ENCODE measurements around the gene GLIS2.

DNA sequence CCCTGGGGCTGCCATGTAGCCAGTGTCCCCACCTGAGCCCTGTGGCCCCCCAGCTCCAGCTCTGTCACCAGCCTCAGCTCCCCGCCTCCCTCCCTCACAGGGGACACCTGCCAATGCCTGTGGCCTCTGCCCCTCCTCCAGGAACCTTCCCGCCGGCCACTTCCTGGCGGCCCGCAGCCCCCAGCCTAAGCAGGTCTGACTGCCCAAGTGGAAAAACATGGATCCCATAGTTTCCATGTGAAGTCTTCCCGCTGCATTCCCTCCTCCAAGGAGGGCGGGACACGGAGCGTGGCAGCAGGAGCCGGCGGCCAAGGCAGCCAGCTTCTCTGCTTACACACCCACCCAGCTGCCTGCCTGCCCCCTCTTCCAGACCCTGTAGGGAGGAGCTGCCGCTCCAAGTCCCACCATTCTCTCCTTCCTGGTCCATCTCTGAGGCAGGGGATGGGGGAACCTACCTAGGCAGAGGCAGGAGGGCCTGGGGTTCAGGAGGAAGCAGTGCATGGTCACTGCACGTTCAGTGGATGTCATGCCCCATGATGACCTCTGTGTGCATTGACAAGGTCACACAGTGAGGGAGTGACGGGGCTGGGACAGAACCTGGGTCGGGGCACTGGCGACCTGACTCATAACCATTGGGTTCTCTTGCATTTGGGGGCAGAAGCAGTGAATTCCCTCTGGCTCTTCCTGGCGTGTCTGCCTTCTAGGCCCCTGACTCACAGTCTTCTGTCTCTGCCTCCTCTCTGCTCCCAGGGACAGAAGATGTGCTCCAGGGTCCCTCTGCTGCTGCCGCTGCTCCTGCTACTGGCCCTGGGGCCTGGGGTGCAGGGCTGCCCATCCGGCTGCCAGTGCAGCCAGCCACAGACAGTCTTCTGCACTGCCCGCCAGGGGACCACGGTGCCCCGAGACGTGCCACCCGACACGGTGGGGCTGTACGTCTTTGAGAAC, 64.5 kb downstream of the GLIS2 start:
- no peak for TF ChIP-seq CTCF (IDR thresholded peaks at IDR 0.05)
- no peak for TF ChIP-seq POLR2A (IDR thresholded peaks at IDR 0.05)
- TF ChIP-seq POLR2AphosphoS5 (IDR thresholded peaks at IDR 0.05): no peak
